Measurements from ENCODE around the gene PEX5L. TPM values are rescaled to one million over a fixed set of nuclear protein-coding genes. Genes with fewer than 3 reads are reported as not detected.

Gene PEX5L
- total and polyA plus RNA-seq, 3 donors from 2014 or later = 6.3 to 7.3 (median 6.6) TPM

- TF ChIP-seq CTCF (IDR thresholded peaks at IDR 0.05) (no peak), POLR2A (IDR thresholded peaks at IDR 0.05) (no peak)
- WGBS, 2 donors = 81 to 89% methylated on average over 2 of the region's 2 CpGs
- Histone ChIP-seq H3K9me3 (no peaks in the 10 kb centered on the region), H3K4me3 (no peak overlapping the region), H3K36me3 (ENCODE audit: low read depth, missing control alignments) (no peaks in the 10 kb centered on the region), H3K4me1 (no peaks in the 10 kb centered on the region), H3K27me3 (no peaks in the 10 kb centered on the region), H3K27ac (no peak overlapping the region)
- DNase-seq = no peak
- intact Hi-C loops (cut with DNase I; ENCODE audit: low total_unique reads) = no loop called here
Measured at GRCh38 chr3:179970746-179971145, 66.0 kb downstream of the PEX5L start.

DNA sequence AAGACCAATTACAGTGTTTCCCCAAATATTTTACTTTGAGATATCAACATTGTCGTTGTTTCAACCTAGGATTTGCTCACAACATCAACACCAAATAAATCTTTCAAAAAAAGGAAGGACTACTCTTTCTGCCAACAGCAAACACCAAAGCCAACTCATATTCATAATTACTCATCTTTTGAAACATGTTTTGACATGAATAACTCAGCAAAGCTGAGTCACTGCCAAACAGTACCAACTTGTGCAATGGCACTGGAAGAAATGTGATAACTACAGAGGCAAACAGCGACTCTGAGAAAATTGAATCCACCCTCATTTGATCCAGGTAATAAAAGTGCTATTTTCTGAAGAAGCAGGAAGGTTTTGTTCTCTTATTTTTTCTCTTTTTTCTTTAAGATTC lies 67.2 kb downstream of the PEX5L start:
- Histone ChIP-seq H3K9me3 (no peaks in the 10 kb centered on the region), H3K36me3 (ENCODE audit: low read depth, missing control alignments) (no peaks in the 10 kb centered on the region), H3K27ac (no peak overlapping the region), H3K27me3 (no peaks in the 10 kb centered on the region), H3K4me1 (no peaks in the 10 kb centered on the region), H3K4me3 (no peak overlapping the region)
- 66% methylated on average over 2 of the region's 2 CpGs for WGBS, 2 donors
- DNase-seq = no peak
- no peak for TF ChIP-seq POLR2A (IDR thresholded peaks at IDR 0.05)
- no peak for TF ChIP-seq CTCF (IDR thresholded peaks at IDR 0.05)
- intact Hi-C loops (cut with DNase I; ENCODE audit: low total_unique reads) = no loop called here

DNA sequence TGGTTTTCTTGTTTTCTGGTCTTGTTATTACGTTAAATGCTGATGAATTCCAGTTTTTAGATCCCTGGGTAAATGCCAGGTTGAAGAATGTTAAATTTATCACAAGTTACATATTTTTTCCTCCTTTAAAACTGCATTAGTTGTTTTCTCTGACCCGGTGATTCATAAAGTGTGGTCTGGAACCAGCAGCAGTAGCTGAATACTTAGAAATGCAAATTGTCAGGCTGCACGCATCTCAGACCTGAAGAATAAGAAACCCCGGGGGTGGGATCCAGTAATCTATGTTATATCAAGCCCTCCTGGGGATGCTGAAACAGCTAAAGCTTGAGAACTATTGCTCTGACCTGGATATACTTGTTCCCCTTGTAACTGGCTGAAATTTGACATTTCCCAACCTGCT lies 69.1 kb downstream of the PEX5L start:
- Histone ChIP-seq H3K9me3 (no peaks in the 10 kb centered on the region), H3K36me3 (ENCODE audit: low read depth, missing control alignments) (no peaks in the 10 kb centered on the region), H3K27ac (no peak overlapping the region), H3K4me3 (no peak overlapping the region), H3K4me1 (no peaks in the 10 kb centered on the region), H3K27me3 (no peaks in the 10 kb centered on the region)
- intact Hi-C loops (cut with DNase I; ENCODE audit: low total_unique reads) = no loop called here
- WGBS, 2 donors = 68 to 72% methylated on average over 4 of the region's 4 CpGs
- no peak for DNase-seq
- TF ChIP-seq CTCF (IDR thresholded peaks at IDR 0.05) (no peak), POLR2A (IDR thresholded peaks at IDR 0.05) (no peak)

- TF ChIP-seq CTCF (IDR thresholded peaks at IDR 0.05) (no peak), POLR2A (IDR thresholded peaks at IDR 0.05) (no peak)
- no peaks in the 10 kb centered on the region for H3K27me3 ChIP-seq
- no peak overlapping the region for H3K4me3 ChIP-seq
- DNase-seq = no peak
- H3K4me1 ChIP-seq = no peaks in the 10 kb centered on the region
- H3K36me3 ChIP-seq (ENCODE audit: low read depth, missing control alignments) = no peaks in the 10 kb centered on the region
- no peaks in the 10 kb centered on the region for H3K9me3 ChIP-seq
- WGBS, 2 donors = 28 to 58% methylated on average over 3 of the region's 3 CpGs
- intact Hi-C loops (cut with DNase I; ENCODE audit: low total_unique reads) = no loop called here
- H3K27ac ChIP-seq = no peak overlapping the region
Measured at GRCh38 chr3:179964890-179965289, 71.8 kb downstream of the PEX5L start.

GRCh38 chr3:179962629-179963387 lies 73.9 kb downstream of the PEX5L start:
- Histone ChIP-seq H3K4me3 (no peak overlapping the region), H3K9me3 (no peaks in the 10 kb centered on the region), H3K27me3 (no peaks in the 10 kb centered on the region), H3K27ac (no peak overlapping the region), H3K4me1 (no peaks in the 10 kb centered on the region), H3K36me3 (ENCODE audit: low read depth, missing control alignments) (no peaks in the 10 kb centered on the region)
- no peak for DNase-seq
- WGBS, 2 donors = 92 to 96% methylated on average over 1 of the region's 1 CpG
- no peak for TF ChIP-seq POLR2A (IDR thresholded peaks at IDR 0.05)
- TF ChIP-seq CTCF (IDR thresholded peaks at IDR 0.05) = no peak
- intact Hi-C loops (cut with DNase I; ENCODE audit: low total_unique reads) = no loop called here
